Inferior parietal cortex (tissue), 1 donor: Measurements from ENCODE around the gene TP53I13.
A peak's percentile ranks its signal among the peaks of the same experiment; 100 is the strongest.

Experiments used
- DNase-seq: peaks from one replicate; pipeline ENCODE4 v3.0.0-alpha.2; 2016; ENCODE audit errors: extremely low spot score

Gene TP53I13

GRCh38 chr17:29567554-29568330, 759 bp upstream of the TP53I13 start:
- no peak for DNase-seq

- no peak for DNase-seq
These were observed 897 bp downstream of the TP53I13 start for GRCh38 chr17:29569245-29569950.

- no peak for DNase-seq
These were observed 2.0 kb downstream of the TP53I13 start for GRCh38 chr17:29570521-29570920.

GRCh38 chr17:29571486-29571882, 3.0 kb downstream of the TP53I13 start:
- DNase-seq: no peak

GRCh38 chr17:29571883-29572681, 3.6 kb downstream of the TP53I13 start:
- DNase-seq: no peak

- DNase-seq: peak; percentile 62
These were observed 4.4 kb downstream of the TP53I13 start for GRCh38 chr17:29572691-29573557.

GRCh38 chr17:29573558-29573869, 5.0 kb downstream of the TP53I13 start:
- DNase-seq: no peak

- no peak for DNase-seq
These were observed 5.6 kb downstream of the TP53I13 start for GRCh38 chr17:29573871-29574731.

GRCh38 chr17:29574732-29575510, 6.4 kb downstream of the TP53I13 start:
- no peak for DNase-seq

- no peak for DNase-seq
These were observed 7.2 kb downstream of the TP53I13 start for GRCh38 chr17:29575511-29576213.

GRCh38 chr17:29576214-29577000, 7.9 kb downstream of the TP53I13 start:
- DNase-seq: no peak

GRCh38 chr17:29577001-29577370, 8.5 kb downstream of the TP53I13 start:
- no peak for DNase-seq

- DNase-seq: no peak
These were observed 9.1 kb downstream of the TP53I13 start for GRCh38 chr17:29577385-29578211.

GRCh38 chr17:29578626-29579485, 10.4 kb downstream of the TP53I13 start:
- no peak for DNase-seq

GRCh38 chr17:29579866-29580771, 11.6 kb downstream of the TP53I13 start:
- DNase-seq: peak; percentile 94
